ENCODE data around the gene TRIM16.
"Not testable (repeated sequence)": the region's sequence is repeated elsewhere in the genome, so short reads cannot be mapped to it uniquely, and the experiment has no call there.

- not testable (repeated sequence) for TF ChIP-seq POLR2A, CTCF, EP300 (IDR thresholded peaks at IDR 0.05)
Measured at GRCh38 chr17:15669526-15669925, 14.6 kb downstream of the TRIM16 start.

Data from tibial nerve (tissue), 4 donors.